Muscle layer of colon (tissue), 2 donors: Measurements from ENCODE around the gene ALK.

Experiments used
- H3K27ac ChIP-seq: one replicate; pipeline ENCODE4 v1.7.0; 2013; ENCODE audit warnings: low read depth, mild to moderate bottlenecking, low read length, moderate library complexity
- H3K27me3 ChIP-seq, 2 donors: one replicate each; pipeline ENCODE4 v1.7.0; 2013; ENCODE audit warnings: low read length in 2 of 2, mild to moderate bottlenecking in 2 of 2; ENCODE audit not compliant: insufficient read depth in 2 of 2, control insufficient read depth in 1 of 2
- H3K36me3 ChIP-seq: one replicate; pipeline ENCODE4 v1.7.0; 2013; ENCODE audit warnings: mild to moderate bottlenecking, low read length; ENCODE audit not compliant: insufficient read depth
- H3K4me1 ChIP-seq: one replicate; pipeline ENCODE4 v1.7.0; 2013; ENCODE audit warnings: mild to moderate bottlenecking, low read length; ENCODE audit not compliant: insufficient read depth
- H3K4me3 ChIP-seq, 2 donors: one replicate each; pipeline ENCODE4 v1.7.0; 2013; ENCODE audit warnings: low read length in 2 of 2, low read depth in 1 of 2, mild to moderate bottlenecking in 1 of 2, moderate library complexity in 1 of 2
- H3K9ac ChIP-seq: one replicate; pipeline ENCODE4 v1.7.0; 2013; ENCODE audit warnings: low read length
- H3K9me3 ChIP-seq: one replicate; pipeline ENCODE4 v1.7.0; 2013; ENCODE audit warnings: mild to moderate bottlenecking, low read length
- donor health status: abdominal sarcoma.
- donor health status: Adenocarcinoma of cecum.

The ALK gene

DNA sequence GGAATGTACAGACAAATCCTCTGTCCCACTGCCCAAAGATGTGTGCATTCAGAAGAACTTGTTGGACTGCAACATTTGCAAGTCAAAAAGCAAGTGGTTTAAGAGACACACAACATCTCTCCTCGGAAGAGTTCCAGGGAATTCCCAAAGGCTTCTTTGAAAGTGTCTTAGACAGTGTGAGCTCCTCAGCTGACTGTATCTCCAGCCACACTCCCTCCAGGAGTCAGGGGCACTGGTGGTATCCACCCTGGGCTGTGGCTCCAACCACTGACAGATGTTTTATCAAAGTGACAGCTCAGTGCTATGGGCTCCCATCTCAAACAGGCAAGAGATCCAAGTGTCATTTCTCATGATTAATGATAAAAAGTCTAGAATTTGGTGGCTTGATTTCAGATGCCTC lies 48.5 kb downstream of the ALK start:
- H3K9me3 ChIP-seq = no peaks in the 10 kb centered on the region
- no peak overlapping the region for H3K4me3 ChIP-seq
- H3K27ac ChIP-seq = no peak overlapping the region
- no peaks in the 10 kb centered on the region for H3K4me1 ChIP-seq
- no peaks in the 10 kb centered on the region for H3K27me3 ChIP-seq
- no peak overlapping the region for H3K9ac ChIP-seq
- no peaks in the 10 kb centered on the region for H3K36me3 ChIP-seq

DNA sequence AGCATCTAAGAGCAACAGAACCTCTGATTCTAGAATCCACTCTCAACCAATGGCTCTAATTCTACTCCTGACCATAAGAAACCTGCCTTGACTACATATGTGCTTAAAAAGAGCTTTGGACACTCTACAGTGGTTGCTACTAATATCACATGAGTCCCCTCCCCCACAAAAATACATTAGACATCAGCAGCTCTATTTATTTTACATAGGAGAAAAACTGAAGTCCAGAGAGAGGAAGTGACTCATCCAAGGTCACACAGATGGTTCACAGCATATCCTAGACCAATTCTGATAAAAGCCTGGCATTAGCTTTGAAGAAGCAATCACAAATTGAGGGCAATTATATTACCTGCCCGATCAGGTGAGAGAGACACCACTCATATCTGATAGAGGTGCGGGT lies 49.8 kb downstream of the ALK start:
- H3K27me3 ChIP-seq = no peaks in the 10 kb centered on the region
- H3K9me3 ChIP-seq = no peaks in the 10 kb centered on the region
- H3K9ac ChIP-seq = no peak overlapping the region
- no peaks in the 10 kb centered on the region for H3K4me1 ChIP-seq
- no peaks in the 10 kb centered on the region for H3K36me3 ChIP-seq
- no peak overlapping the region for H3K27ac ChIP-seq
- H3K4me3 ChIP-seq = no peak overlapping the region

DNA sequence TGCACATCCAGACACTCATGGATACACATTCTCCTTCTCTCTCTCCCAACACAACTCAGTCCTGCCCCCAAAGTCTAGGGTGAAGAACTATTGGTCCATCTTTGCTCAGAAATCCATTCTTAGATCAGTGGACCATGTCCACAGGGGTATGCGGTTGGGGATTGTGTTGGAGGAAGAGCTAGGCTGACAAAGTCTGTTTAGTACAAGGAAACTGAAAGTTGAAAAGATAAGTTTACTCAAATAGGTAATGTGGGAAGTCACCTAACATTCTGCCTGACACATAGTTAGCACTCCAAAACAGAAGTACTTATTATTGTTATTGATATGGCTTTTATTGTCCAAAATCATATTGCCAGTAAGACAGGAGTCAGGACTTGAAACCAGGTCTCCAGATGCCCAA lies 55.9 kb downstream of the ALK start:
- Histone ChIP-seq H3K27ac (no peak overlapping the region), H3K9ac (no peak overlapping the region), H3K9me3 (no peaks in the 10 kb centered on the region), H3K4me1 (no peaks in the 10 kb centered on the region), H3K27me3 (no peaks in the 10 kb centered on the region), H3K4me3 (no peak overlapping the region), H3K36me3 (no peaks in the 10 kb centered on the region)

DNA sequence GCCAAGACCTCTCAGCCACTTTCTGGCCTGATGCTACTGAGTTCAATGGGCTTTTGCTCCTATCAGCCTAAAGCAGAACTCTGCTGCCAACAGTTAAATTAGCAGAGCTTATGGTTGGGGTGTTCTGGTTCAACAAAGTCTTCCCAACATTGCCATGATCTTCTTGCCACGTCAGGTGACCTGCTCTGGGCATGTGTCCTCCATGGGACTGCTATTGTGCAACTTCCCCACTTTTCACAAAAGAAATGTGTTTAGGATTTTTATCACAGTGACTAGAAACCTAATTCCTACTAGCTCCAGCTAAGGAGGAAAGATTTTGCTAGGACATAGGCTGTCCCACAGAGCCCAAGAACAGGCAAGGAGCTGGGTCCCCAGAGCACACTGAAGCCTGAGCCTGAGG lies 56.4 kb downstream of the ALK start:
- H3K27me3 ChIP-seq = no peaks in the 10 kb centered on the region
- no peaks in the 10 kb centered on the region for H3K36me3 ChIP-seq
- H3K27ac ChIP-seq = no peak overlapping the region
- H3K4me3 ChIP-seq = no peak overlapping the region
- H3K9ac ChIP-seq = no peak overlapping the region
- H3K4me1 ChIP-seq = no peaks in the 10 kb centered on the region
- H3K9me3 ChIP-seq = no peaks in the 10 kb centered on the region

DNA sequence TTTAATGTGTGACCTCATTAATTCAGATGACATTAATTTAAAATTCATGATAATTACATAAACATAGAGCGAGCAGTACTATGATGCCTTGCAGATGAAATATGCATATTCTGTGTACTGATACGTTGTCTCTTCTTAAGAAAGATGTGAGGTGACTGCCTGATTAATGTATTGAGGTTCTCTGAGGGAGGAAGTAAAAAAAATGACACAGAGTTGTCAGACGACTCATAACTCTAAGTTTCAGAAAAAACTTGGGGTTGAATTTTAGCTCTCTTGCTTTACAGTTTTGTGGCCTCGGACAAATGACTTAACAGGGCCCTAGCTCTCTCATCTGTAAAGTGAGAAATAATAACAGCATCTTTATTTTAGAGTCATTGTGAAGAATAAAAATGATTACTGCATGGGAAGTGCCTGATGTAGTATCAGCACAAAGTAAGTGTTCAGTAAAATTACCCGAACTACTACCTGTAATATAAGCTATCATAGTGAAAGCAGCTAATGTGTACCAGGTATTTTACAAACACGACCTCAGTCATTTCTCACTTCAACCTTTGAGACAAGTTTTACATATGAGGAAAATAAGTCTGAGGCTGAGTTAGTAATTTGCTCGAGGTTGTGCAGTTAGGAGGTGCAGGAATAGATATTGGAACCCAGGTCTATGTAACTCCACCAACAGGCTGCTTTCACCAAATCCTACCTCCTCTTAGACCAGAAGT lies 65.3 kb downstream of the ALK start:
- H3K9me3 ChIP-seq = no peaks in the 10 kb centered on the region
- no peak overlapping the region for H3K27ac ChIP-seq
- H3K4me1 ChIP-seq = no peaks in the 10 kb centered on the region
- H3K36me3 ChIP-seq = no peaks in the 10 kb centered on the region
- no peaks in the 10 kb centered on the region for H3K27me3 ChIP-seq
- H3K4me3 ChIP-seq = no peak overlapping the region
- H3K9ac ChIP-seq = no peak overlapping the region

DNA sequence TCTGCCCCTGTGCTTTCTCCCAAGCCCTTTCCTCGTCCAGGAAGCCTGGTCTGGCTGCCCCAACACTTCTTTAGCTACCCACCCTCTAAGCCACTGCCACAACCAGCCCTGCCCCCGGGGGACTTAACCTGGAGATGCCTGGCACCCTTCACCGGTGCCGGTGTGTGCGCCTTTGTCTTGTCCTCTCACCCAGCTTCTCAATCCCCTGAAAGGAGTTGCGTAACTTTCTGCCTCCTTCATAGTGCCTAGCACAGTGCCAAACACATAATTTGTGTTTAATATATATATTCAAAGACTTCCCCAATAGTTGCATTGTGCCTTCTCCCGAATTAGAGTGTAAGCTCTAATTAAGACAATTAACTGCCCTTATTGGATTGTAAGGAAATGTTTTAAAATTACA lies 70.6 kb downstream of the ALK start:
- H3K36me3 ChIP-seq = no peaks in the 10 kb centered on the region
- no peak overlapping the region for H3K4me3 ChIP-seq
- no peaks in the 10 kb centered on the region for H3K9me3 ChIP-seq
- no peak overlapping the region for H3K9ac ChIP-seq
- H3K27ac ChIP-seq = no peak overlapping the region
- no peaks in the 10 kb centered on the region for H3K27me3 ChIP-seq
- H3K4me1 ChIP-seq = no peaks in the 10 kb centered on the region

DNA sequence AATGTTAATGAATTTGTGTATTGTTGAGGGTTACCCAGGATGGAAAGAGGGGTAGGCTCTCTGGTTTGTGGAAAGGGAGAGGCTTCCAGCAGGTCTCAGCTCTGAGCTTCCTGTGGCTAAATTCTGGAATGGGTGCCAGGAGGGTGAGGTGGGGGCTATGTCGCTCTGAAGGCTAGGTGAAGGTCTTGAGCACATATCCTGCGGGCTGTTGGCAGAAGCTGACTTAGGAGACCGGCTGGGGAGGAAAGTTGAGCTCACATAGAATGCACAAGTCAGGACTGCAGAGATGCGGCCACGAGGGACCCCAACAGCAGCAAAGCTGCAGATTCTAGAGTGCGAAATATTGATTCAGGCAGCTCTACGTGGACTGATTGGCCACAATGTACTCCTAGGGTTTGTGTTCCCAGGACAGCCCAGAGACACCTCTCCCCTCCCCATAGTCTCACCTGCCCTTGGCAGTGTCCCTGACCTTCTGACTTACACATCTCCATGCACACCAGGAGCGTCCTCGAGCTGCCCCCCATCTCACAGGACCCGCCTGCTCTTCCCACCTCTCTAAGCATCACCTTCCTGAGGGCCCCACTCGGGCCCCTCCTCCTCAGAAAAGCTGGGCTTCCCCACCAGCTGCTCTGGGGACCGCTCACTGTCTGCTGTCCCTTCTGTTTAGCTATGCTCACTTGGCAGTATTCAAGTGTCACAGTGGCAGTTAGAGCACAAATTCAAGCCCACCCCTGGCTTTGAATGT lies 72.6 kb downstream of the ALK start:
- Histone ChIP-seq H3K9ac (no peak overlapping the region), H3K9me3 (no peaks in the 10 kb centered on the region), H3K27me3 (no peaks in the 10 kb centered on the region), H3K36me3 (no peaks in the 10 kb centered on the region), H3K27ac (no peak overlapping the region), H3K4me3 (no peak overlapping the region), H3K4me1 (no peaks in the 10 kb centered on the region)

DNA sequence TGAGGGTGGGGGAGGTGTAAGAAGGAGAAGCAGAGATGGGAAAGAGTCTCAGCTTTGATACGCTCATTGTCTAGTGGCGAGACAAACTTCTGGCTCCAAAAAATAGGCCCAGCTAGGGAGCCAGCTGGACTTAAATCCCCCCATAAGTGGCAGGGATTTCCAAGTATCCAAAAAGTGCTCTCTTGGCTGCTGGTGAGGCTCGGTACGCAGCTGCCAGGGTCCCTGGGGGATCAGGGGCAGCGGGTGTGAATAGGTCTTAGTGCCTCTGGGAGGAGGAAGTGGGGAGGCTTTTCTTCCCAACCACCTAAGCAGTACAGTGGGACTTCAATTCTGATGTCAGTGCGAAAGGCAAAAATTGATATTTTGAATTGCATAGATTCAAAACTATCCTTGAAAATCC lies 73.5 kb downstream of the ALK start:
- H3K27me3 ChIP-seq = no peaks in the 10 kb centered on the region
- no peaks in the 10 kb centered on the region for H3K36me3 ChIP-seq
- no peak overlapping the region for H3K9ac ChIP-seq
- no peak overlapping the region for H3K27ac ChIP-seq
- no peak overlapping the region for H3K4me3 ChIP-seq
- no peaks in the 10 kb centered on the region for H3K4me1 ChIP-seq
- no peaks in the 10 kb centered on the region for H3K9me3 ChIP-seq

DNA sequence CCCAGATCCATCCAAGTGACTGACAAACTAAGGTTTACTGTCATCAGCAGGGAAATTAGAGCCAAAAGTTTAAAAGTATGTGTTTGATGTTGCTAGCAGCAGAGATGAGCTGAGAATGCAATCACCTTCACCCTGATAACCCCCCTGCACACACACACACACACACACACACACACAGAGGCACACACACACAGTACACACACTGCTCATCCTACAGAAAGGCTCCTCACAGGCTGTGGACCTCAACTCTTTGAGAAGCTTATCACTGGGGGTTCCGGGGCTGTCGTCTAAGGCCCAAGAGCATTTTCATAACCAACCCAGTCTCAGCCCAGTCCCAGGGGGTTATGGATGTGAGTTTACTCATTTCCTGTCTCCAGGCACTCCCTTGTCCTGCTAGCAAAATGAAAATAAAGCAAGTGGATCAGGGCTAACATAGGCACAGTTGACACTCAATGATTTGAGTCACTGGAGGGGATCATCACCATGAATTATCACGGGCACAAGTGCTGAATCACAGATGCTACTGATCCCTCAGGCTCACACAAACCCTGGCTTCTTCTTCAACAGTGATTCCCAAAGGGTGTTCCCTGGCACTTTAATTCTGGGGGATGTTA lies 76.6 kb downstream of the ALK start:
- H3K27ac ChIP-seq = no peak overlapping the region

DNA sequence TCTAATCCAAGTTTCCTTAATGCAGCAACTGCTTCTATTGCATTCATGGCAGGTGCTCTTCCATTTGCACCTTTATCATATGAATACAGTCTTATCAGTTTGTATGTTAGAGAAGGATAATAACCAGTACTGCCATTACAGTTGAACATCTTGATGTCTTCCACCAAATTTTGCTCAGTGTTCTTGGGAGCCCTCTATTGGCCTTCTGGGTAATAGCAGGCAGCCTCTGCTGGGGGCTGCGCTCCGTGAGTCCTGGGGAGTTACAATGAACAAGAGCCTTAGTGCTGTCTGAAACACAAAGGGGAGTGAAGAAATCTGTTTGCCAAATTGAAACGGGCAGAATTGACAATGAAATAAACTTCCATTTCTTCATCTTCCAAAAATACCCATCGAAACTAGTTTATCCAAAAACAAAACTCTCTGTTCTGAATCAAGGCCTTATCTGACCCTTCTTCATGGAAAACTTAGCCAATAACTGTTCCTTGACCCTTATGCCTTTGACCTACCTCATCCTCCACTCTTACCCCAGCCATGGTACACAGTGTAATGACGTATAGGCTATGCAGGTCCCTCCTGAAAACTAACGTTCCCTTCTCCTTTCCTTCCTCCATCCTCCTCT lies 79.9 kb downstream of the ALK start:
- Histone ChIP-seq H3K36me3 (no peaks in the 10 kb centered on the region), H3K27ac (no peak overlapping the region), H3K4me3 (no peak overlapping the region), H3K27me3 (no peaks in the 10 kb centered on the region), H3K9me3 (no peaks in the 10 kb centered on the region), H3K4me1 (no peaks in the 10 kb centered on the region), H3K9ac (no peak overlapping the region)

More for the DNA sequence above, 76.6 kb downstream of the ALK start:
- no peak overlapping the region for H3K9ac ChIP-seq
- H3K36me3 ChIP-seq = no peaks in the 10 kb centered on the region
- H3K4me3 ChIP-seq = no peak overlapping the region
- no peaks in the 10 kb centered on the region for H3K4me1 ChIP-seq
- no peaks in the 10 kb centered on the region for H3K27me3 ChIP-seq
- H3K9me3 ChIP-seq = no peaks in the 10 kb centered on the region

DNA sequence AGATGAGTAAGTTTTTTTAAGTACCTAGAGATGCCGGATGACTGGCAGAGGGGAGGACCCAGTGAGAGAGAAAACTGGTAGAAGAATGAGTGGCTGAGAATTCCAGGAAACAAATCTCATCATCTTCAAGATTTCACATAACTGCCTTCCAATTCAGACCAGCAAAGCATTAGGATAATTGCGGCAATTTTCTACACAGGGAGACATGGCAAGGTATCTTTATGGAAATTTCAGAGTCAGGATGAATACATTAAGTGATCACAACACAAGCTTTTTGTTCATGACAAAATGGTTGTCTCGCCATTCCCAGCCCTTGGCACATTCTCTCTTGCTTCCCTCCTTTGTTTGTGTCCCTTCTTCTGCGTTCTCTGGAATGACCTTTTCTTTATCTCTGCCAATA lies 82.1 kb downstream of the ALK start:
- H3K27me3 ChIP-seq = no peaks in the 10 kb centered on the region
- H3K27ac ChIP-seq = no peak overlapping the region
- no peak overlapping the region for H3K4me3 ChIP-seq
- no peaks in the 10 kb centered on the region for H3K4me1 ChIP-seq
- no peaks in the 10 kb centered on the region for H3K36me3 ChIP-seq
- no peaks in the 10 kb centered on the region for H3K9me3 ChIP-seq
- no peak overlapping the region for H3K9ac ChIP-seq
